ENCODE results near the gene PEF1.

PEF1 gene

GRCh38 chr1:31639543-31639942, 5.1 kb downstream of the PEF1 start:
- no peak overlapping the region for H3K4me3 ChIP-seq (ENCODE audit: low read depth, low read length)
- no peak for DNase-seq (ENCODE audit: low read depth)
- no peak for TF ChIP-seq CTCF (IDR thresholded peaks at IDR 0.05; ENCODE audit: control insufficient read depth, extremely low read depth, insufficient read depth)

DNA sequence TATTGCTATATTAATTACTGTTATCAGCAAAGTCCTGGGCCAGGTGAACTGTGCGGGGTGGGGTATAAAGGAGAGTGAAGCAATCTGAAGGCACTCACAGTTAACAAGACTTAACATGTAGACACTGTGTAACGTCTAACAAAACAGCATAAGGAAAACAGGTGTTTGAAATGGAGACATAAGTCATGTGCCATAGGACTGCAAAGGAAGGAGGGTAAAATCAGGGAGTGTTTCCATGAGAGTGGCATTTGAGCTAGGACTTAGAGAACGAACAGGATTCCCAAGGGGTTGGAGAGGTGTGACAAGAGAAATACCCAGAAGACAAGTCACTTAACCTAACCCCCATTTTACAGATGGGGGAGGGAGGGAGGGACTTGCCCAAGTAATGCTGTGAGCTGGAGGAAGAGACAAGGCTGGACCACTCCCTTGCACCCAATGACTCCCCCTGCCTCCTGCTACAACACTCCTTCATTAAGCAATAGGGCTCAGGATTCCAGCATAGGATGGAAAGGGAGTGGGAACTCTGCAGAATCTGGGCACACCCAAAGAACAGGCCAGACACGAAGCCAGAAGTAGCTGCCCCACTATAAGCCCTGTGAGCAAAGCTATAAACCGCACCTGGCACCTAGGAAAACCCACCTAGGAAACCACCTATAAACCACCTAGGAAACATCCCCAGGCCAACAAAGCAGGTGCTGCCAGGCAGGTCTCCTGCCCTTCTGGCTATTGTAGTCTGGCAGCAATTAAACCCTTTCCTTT, 6.6 kb downstream of the PEF1 start:
- no peak for DNase-seq (ENCODE audit: low read depth)
- H3K4me3 ChIP-seq (ENCODE audit: low read depth, low read length) = no peak overlapping the region
- TF ChIP-seq CTCF (IDR thresholded peaks at IDR 0.05; ENCODE audit: control insufficient read depth, extremely low read depth, insufficient read depth) = no peak

DNA sequence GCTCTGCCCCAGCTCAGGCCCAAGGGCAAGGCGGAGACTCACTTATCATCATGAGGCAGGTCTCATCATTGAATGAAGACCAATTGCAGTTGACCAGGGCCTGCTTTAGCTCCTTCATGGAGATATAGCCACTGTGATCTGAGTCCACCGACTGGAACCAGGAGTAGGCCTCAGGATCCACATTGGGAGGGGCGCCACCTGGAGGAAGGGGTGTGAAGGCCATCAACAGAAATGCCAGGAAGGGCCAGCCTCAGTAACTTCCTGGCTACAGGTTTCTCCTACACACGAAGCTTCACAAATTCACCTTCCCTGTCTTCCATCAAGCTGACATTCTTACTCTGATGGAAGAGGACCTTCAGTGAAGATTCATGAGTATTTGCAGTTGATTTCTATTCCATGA, 11.6 kb downstream of the PEF1 start:
- peak; percentile 47 for TF ChIP-seq CTCF (IDR thresholded peaks at IDR 0.05; ENCODE audit: control insufficient read depth, extremely low read depth, insufficient read depth)
- no peak for DNase-seq (ENCODE audit: low read depth)
- no peak overlapping the region for H3K4me3 ChIP-seq (ENCODE audit: low read depth, low read length)

- DNase-seq (ENCODE audit: low read depth) = no peak
- TF ChIP-seq CTCF (IDR thresholded peaks at IDR 0.05; ENCODE audit: control insufficient read depth, extremely low read depth, insufficient read depth) = no peak
Measured at GRCh38 chr1:31632649-31633048, 12.0 kb downstream of the PEF1 start.

GRCh38 chr1:31628931-31629556, 15.6 kb downstream of the PEF1 start:
- DNase-seq (ENCODE audit: low read depth) = no peak
- TF ChIP-seq CTCF (IDR thresholded peaks at IDR 0.05; ENCODE audit: control insufficient read depth, extremely low read depth, insufficient read depth) = no peak
- no peak overlapping the region for H3K4me3 ChIP-seq (ENCODE audit: low read depth, low read length)

More at GRCh38 chr1:31632649-31633048, 12.0 kb downstream of the PEF1 start:
- no peak overlapping the region for H3K4me3 ChIP-seq (ENCODE audit: low read depth, low read length)

GRCh38 chr1:31627930-31628559, 16.6 kb downstream of the PEF1 start:
- no peak for DNase-seq (ENCODE audit: low read depth)
- TF ChIP-seq CTCF (IDR thresholded peaks at IDR 0.05; ENCODE audit: control insufficient read depth, extremely low read depth, insufficient read depth) = no peak
- no peak overlapping the region for H3K4me3 ChIP-seq (ENCODE audit: low read depth, low read length)

Data from LNCaP clone FGC (cell line).